HG03575 (cell line): ENCODE data around the gene SMARCA1.

Experiments used
- ATAC-seq: cut with Tn5 transposase; IDR thresholded peaks from one replicate; pipeline ENCODE4 v1.9.1; 2021; ENCODE audit not compliant: unreplicated experiment, insufficient number of reproducible peaks, low FRiP score; ENCODE audit errors: extremely low read depth

Gene SMARCA1

GRCh38 chrX:129488359-129488758, 34.9 kb downstream of the SMARCA1 start:
- ATAC-seq = no peak

GRCh38 chrX:129480889-129481288, 42.4 kb downstream of the SMARCA1 start:
- ATAC-seq = no peak

- no peak for ATAC-seq
Observed at GRCh38 chrX:129478516-129478915, 44.8 kb downstream of the SMARCA1 start.

GRCh38 chrX:129472116-129472515, 51.2 kb downstream of the SMARCA1 start:
- ATAC-seq = no peak

- ATAC-seq = no peak
Observed at GRCh38 chrX:129462707-129463106, 60.6 kb downstream of the SMARCA1 start.

GRCh38 chrX:129461801-129462456, 61.4 kb downstream of the SMARCA1 start:
- ATAC-seq = no peak

GRCh38 chrX:129452523-129452922, 70.8 kb downstream of the SMARCA1 start:
- no peak for ATAC-seq

GRCh38 chrX:129450123-129450522, 73.2 kb downstream of the SMARCA1 start:
- ATAC-seq = no peak

GRCh38 chrX:129449148-129449547, 74.1 kb downstream of the SMARCA1 start:
- no peak for ATAC-seq

- ATAC-seq = no peak
Observed at GRCh38 chrX:129445436-129445835, 77.9 kb downstream of the SMARCA1 start.

- no peak for ATAC-seq
Observed at GRCh38 chrX:129433945-129434344, 89.3 kb downstream of the SMARCA1 start.

- ATAC-seq = no peak
Observed at GRCh38 chrX:129433461-129433860, 89.8 kb downstream of the SMARCA1 start.

- ATAC-seq = no peak
Observed at GRCh38 chrX:129427267-129427666, 96.0 kb downstream of the SMARCA1 start.

GRCh38 chrX:129423191-129423590, 100.1 kb downstream of the SMARCA1 start:
- ATAC-seq = no peak

GRCh38 chrX:129404670-129405008, 118.7 kb downstream of the SMARCA1 start:
- no peak for ATAC-seq

- no peak for ATAC-seq
Observed at GRCh38 chrX:129403974-129404669, 119.2 kb downstream of the SMARCA1 start.
